Activated CD4-positive, alpha-beta T cell treated with anti-CD3 and anti-CD28 coated beads, Interleukin-2, amount 50 U/mL, for 48 hours (primary cell): ENCODE results near the gene NFKBIE.

Experiments
- DNase-seq, 2 experiments: peaks; one replicate each; pipeline ENCODE4 v3.0.0-alpha.2; 2020

The NFKBIE gene

DNA sequence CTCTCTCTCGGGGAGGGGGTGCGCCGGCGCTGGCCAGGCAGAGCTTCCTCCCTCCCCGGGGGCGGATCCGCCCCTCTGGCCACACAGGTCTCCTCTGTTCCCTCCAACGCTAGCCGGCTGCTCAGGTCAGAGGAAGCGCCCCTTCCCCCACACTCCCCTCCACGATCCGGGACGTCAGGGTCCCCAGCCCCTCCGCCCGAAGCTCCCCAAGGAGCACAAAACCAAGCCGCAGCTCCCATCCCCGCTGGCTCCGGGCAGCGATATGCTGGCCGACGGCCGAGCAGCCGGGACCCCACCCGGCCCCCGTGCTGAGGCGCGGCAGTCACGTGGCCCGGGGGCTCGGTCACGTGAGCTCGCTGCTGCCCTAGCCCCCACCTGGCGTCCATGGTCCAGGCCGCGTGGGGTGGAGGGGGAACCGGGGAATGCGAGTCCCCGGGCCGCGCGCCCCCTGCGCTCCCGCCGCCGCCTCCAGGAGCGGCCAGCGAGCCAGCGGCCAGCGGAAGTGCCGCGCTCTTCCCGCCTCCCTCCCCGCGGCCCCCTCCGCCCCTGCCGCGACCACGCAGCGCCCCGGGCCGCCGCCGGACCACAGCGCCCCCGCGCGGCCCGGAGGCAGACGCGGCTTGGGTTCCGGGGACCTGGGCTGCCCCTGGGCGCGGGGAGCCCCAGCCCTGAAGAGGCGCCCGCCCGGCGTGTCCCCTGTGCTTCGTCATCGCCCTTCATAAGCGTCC is 8.2 kb downstream of the NFKBIE start, which contains the start of gene SLC35B2:
Gene SLC35B2 (minus strand): TSS at position 504 of the 728 bp plus-strand sequence. CDS start 118 bp downstream, at position 386.
- DNase-seq = peak; percentile 66 to 69

DNA sequence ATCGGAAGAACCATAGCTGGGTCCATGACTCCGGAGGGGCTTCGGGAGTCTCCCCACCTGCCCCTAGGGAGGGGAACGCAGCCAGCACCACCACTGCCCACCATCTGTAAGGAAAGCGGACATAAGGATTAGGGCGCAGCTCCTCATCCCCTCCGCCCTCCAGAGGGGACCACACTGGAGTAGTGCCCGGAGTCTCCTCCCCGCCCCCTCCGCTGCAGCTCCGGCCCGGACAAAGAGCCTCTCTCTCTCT is 8.7 kb downstream of the NFKBIE start:
- DNase-seq = no peak

DNA sequence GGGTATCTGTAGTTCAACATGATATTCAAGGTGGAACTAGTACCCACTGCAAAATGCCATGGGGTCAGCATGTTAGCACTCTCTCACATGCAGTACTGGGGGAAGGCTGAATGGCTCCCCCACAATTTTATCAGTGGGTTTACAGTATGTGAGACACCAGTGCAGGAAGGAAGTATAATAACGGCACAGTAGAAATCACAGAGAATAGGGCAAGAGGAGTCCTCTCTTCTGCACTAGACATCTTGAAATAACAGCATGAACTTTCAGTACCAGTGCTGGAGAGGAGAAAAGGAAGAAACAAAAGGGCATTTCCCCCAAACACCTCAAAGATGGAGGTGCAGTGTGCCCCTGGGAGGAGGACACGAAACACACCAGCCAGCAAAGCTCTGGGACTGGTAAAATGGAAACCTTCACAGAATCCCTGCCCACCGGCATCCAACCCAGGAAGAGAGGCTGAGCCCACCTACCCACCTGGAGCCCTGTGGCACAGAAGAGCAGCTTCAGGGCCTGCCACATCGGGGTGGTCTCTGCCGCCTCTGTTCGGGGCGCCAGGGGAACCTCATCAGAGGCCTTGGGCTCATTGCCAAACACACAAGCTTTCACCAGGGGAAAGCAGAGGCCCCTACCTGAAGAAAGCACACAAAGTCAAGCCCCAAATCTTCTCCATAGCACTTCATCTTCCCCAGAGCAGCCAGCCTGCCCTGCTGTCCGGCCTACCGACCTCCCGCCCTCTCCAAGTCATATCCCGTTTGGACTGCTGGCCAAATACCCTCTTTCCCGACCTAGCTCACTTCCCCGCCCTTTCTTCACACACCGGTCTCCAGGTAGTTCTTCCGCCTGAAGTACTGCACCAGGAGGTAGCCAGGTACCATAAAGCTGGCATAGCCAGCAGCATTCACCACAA is 9.2 kb downstream of the NFKBIE start:
- no peak for DNase-seq

GRCh38 chr6:44255105-44255808 is 10.1 kb downstream of the NFKBIE start:
- peak in 1 of 2 experiments; percentile 54 for DNase-seq

DNA sequence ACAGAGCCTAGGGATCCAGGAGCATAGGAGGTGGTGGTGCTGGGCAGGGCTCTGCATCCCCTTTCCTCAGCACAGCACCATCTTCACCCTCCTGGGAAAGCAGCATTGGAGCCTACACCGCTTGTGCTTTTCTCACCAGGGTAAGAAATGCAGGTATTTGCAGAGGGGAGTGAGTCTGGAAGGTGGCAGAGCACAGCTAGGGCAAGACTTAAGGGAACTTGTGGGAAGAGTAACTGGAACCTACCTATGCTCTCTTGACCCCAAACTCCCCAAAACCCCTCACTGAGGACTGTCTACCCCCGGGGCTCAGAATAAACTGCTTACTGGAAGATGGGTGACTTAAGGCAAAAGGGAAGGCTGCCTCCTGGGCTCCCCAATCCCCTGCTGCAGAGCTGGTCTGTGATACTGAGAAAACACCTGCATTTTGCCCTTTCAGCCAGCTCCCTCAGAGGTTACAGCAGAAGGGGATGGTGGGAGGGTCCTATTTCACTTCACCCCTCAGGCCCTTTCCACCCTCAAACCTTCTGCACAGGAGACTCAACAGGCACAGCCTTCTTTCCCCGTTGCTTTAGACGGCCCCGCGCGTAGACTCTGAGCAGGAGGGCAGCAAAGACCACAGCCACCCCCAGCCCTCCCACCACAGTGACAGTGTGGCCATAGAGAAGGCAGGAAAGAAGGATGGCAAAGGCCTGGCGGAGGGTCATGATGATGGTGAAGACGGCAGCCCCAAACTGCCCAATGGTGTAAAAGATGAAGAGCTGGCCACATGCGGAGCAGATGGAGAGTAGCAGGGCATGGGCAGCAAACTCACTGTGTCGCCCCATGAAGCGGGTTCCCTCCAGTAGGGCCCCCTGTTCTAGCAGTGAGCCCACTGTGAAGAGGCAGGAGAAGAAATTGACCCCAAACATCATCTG is 10.9 kb downstream of the NFKBIE start:
- peak; percentile 46 to 59 for DNase-seq

- DNase-seq = peak; percentile 69 to 76
These were observed 11.8 kb downstream of the NFKBIE start for GRCh38 chr6:44253307-44254101.

GRCh38 chr6:44251576-44252524 is 13.5 kb downstream of the NFKBIE start:
- DNase-seq = no peak

DNA sequence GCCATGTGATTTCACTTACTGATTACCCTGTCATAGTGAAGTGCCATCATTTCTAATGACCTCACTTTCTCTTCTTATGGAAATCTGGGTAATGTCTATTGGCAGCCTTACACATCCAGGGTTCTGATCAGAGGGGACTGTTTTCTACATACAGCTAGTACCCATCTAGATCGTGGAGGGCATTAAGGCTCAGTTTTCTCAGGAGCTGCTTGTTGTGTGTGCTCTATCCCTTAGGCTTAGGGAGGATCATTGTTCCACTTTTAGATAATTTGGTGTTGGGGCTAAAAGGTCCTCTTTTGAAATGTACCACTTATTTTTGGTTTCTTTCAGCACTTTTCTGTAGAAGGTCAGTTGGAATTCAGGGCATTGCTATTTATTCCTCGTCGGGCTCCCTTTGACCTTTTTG is 14.6 kb downstream of the NFKBIE start:
- no peak for DNase-seq

GRCh38 chr6:44250067-44250717 is 15.2 kb downstream of the NFKBIE start:
- no peak for DNase-seq

DNA sequence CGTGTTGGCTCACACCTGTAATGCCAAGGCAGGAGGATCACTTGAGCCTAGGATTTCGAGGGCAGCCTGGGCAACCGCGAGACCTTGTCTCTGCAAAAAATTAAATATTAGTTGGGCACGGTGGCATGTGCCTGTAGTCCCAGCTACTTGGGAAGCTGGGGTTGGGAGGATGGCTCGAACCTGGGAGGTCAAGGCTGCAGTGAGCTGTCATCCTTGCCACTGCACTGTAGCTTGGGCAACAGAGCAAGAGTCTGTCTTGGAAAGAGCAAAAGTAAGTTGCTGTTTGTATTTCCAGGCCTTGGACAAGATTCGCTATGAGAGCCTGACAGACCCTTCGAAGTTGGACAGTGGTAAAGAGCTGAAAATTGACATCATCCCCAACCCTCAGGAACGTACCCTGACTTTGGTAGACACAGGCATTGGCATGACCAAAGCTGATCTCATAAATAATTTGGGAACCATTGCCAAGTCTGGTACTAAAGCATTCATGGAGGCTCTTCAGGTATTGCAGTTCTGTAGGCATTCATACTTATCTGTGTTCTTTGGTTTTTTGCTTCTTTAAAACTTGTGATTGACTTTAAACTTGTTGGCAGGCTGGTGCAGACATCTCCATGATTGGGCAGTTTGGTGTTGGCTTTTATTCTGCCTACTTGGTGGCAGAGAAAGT is 16.1 kb downstream of the NFKBIE start:
- no peak for DNase-seq

DNA sequence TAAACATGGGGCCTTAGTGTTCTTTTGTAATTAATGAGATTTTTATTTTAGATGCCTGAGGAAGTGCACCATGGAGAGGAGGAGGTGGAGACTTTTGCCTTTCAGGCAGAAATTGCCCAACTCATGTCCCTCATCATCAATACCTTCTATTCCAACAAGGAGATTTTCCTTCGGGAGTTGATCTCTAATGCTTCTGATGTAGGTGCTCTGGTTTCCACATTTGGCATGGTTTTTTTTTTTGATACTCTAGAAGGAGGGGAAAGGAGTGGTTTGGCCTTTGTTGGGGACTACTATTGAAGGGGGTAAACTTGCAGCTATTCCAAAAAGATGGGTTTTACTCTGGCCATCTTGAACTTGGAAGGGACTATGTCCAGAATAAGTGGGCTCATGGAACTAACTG is 16.8 kb downstream of the NFKBIE start:
- no peak for DNase-seq

GRCh38 chr6:44247338-44248302 is 17.7 kb downstream of the NFKBIE start:
- peak; percentile 86 to 87 for DNase-seq

GRCh38 chr6:44246663-44247337 is 18.6 kb downstream of the NFKBIE start, which contains the start of gene HSP90AB1:
Gene HSP90AB1, plus strand, starts transcription at chr6:44247101. Its CDS starts 1,529 bp downstream, at chr6:44248630.
- DNase-seq = peak; percentile 98

DNA sequence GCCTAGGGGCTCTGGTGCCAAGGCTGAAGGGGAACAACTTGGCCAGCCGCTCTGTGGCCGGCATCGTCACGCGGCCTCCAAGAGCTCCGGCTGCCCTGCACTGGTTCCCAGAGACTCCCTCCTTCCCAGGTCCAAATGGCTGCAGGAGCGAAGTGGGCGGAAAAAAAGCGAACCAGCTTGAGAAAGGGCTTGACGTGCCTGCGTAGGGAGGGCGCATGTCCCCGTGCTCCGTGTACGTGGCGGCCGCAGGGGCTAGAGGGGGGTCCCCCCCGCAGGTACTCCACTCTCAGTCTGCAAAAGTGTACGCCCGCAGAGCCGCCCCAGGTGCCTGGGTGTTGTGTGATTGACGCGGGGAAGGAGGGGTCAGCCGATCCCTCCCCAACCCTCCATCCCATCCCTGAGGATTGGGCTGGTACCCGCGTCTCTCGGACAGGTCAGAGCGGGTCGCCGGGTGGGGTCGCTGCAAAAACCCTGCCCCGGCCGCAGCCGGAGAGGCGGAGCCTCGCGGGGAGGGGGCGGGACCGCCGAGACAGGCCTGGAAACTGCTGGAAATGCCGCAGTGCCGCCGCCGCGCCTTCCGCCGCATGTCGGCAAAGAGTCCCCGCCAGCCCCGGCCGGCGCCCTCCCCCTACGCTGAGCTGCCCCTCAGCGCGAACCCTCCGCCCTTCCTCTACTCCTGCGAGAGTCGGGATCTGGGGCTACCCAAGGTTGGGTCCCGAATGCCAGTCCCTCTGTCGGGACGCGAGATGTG is 19.3 kb downstream of the NFKBIE start:
- peak; percentile 91 to 92 for DNase-seq

GRCh38 chr6:44245391-44245911 is 19.9 kb downstream of the NFKBIE start:
- DNase-seq = no peak

DNA sequence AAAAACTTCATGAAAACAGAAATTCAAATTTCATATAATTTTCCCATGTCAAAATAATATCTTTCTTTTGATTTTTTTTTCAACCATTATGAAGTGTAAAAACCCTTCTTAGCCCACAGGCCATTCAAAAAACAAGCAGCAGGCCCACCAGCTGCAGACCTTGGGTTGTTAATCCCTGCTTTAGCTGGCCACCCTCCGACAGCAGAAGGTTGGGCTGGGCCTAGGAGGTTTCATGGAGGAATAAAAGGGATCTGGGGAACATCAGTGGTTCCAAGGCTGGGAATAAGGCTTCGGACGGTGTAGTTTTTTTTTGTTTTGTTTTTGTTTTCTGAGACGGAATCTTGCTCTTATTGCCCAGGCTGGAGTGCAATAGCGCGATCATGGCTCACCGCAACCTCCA is 22.0 kb downstream of the NFKBIE start:
- DNase-seq = no peak
